ENCODE measurements around the gene AP4S1.

GRCh38 chr14:31037709-31038221 is 12.3 kb downstream of the AP4S1 start:
- TF ChIP-seq POLR2A (IDR thresholded peaks at IDR 0.05) = no peak
- TF ChIP-seq CTCF (IDR thresholded peaks at IDR 0.05) = no peak
